Measurements from ENCODE around the gene APIP.
"Not testable (repeated sequence)": the region's sequence is repeated elsewhere in the genome, so short reads cannot be mapped to it uniquely, and the experiment has no call there.

APIP gene

DNA sequence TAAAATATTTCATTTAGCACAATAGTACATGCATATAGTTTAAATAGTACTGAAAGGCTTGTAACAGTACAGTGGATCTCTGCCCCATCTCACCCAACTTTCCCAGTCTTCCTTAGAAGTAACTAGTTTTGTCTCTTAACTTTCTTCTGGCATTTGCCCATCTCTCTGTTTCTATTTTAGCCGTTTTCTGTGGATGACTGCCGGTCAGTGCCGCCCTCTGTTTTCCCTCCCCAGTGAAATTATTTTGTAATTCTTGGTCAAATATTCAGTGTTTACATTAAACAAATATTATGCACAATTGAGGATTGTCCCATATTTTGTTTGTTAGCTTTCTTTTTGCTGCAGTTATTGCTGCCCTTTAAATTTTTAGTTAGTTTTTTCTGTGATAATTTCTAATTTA, 8.5 kb upstream of the APIP start:
- DNase-seq = no peak

- DNase-seq = no peak
Measured at GRCh38 chr11:34921156-34921555, 5.0 kb upstream of the APIP start.

- no peak for DNase-seq
Measured at GRCh38 chr11:34916843-34917770, 928 bp upstream of the APIP start.

DNA sequence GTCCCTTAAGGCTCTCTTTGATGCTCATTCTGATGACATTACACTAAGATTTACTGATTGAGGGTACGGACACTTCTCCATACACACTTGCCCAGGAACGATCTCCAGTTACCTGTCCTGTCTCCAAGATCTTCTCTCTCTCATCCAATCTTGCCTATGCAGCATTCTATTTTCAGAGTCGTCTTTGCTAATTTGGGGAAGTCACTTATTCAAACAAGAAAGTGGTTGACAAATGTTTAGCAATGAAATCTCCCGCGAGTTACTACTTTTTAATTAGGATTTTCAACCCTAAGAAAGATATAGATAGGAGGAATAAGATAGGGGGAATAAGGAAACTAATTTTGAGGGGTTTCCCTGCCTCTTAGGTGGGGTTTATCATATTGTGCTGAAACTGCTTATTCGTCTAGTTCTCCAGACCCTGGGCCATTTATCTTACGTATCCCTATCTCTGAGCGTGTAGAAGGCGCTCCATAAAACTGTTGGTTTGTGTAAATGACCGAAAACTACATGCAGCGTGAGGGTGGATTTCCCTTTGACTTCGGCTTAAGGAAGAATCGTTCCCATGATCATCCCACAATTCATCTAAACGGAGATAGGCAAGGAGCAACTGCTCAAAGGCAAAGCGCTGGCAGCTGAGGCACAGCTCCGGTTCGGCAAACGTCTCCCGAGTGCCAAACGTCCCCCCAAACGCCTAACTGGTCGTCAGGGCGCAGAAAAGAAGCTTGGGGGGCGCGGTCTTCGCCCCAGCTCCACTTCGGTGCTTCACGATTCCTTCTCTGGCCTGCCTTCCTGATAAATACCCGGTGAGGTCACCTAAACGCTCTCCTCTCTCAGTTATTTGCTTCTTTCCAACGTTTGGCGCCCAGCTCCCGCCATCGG, 804 bp downstream of the APIP start:
- no peak for DNase-seq

DNA sequence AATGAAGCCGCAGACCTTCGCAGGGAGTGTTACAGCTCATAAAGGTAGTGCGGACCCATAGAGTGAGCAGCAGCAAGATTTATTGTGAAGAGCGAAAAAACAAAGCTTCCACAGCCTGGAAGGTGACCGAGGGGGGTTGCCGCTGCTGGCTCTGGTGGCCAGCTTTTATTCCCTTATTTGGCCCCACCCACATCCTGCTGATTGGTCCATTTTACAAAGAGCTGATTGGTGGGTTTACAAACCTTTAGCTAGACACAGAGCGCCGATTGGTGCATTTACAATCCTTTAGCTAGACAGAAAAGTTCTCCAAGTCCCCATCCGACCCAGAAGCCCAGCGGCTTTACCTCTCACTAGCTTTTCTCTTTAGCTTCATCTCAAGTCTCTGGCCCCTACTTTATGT, 2.6 kb downstream of the APIP start:
- not testable (repeated sequence) for DNase-seq

GRCh38 chr11:34911676-34912075, 4.5 kb downstream of the APIP start:
- no peak for DNase-seq

DNA sequence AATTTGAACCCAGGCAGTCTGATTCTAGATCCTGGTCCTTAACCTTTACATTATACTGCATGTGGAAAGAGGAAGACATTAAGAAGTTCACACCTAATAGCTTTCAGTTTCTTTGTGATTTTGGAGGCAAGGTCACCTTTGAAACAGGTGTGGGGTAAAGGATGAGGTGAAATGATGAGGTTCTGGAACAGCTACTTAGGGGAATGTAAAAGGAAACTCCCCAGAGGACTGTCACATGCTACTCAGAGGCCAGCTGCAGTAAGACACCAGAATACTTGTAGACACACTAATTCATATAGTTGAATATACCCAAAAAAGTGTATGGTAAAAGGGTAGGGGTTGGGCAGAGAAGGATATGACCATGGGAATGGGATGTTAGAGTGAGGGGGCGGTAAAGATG, 5.4 kb downstream of the APIP start:
- DNase-seq = no peak

DNA sequence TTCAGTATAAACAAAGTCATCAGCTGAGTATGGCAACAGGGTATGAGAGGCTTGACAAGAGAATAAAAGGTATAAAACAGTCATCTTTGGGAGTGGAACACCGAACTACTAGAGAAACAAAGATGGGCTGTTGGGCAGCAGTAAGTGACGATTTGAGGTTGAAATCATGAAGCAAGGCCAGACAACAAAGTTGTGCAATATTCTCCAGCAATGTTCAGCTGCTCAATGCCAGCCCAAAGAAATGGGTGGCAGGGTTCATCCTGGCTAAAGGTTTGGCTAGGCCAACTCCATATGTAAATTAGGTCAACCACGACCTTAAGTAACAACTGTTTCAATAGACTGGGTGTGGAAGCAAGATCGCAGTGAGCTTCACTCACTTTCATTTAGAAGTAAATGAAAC, 6.2 kb downstream of the APIP start:
- DNase-seq = no peak

DNA sequence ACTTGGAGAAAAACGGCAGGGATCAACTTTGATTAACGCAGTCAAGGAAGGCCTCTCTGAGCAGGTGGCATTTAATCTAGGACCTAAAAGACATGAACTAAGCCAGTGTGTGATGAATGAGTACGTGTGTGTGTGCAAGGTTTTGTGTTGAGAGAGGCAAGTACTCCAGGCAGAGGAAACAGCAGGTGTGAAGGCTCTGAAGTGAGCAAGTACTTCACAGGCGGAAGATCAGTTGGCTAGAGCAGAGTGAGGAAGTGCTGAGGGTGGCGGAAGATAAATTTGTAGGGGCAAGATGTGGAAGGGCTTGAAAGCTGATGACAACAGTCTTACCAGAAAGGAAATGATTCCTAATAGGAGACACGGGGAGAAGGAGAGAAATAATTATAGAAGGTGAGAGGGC, 6.8 kb downstream of the APIP start:
- no peak for DNase-seq

DNA sequence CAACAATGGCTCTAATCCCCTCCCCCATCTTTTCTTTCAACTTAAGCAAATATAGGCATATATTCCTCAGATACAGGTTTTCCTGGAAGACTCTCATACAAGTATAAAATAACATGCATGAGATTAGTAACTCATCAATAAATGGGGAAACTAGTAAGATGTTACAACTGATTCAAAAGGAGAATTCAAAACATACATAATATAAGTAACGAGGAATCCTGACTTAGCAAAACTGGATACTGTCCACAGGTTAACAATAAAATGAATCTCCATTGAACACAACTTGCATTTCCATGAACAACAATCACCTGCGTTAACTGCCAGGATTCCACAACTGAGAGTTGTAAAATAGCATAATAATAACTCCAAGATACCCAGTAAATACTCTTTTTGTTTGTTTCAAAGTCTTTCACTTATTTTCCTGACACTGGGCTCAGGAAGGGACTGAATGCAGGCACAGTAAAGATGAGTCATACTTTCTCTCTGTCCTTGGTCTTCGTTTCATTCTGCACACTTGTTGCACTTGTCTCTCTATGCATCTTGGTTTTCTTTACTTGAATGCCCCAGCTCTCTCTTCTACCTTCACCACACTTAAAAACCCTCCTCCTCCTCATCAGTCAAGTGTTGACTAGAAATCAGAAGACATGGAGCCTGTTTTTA, 8.1 kb downstream of the APIP start:
- DNase-seq = no peak

- DNase-seq = no peak
Measured at GRCh38 chr11:34905666-34906065, 10.5 kb downstream of the APIP start.

DNA sequence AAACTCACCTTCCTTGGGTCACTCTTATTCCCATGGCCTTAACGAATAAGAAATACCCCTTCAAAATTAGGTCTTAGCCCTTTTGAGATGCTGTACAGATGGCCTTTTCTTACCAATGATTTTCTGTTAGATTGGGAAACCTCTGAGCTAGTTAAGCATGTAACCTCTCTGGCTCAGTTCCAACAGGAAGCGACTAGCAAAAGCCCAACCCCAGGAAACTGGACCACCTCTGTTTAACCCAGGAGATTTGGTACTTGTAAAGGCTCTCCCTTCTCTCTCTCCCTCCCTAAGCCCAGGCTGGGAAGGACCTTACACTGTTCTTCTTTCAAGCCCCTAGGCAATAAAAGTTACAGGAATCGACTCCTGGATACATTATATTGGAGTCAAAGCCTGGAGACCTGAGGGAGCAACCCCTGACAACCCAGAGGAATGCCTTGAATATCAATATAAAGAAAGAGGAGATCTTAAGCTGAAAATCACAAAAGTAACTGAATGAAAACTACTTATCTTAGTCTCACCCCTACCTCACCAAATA, 11.7 kb downstream of the APIP start:
- DNase-seq = no peak

DNA sequence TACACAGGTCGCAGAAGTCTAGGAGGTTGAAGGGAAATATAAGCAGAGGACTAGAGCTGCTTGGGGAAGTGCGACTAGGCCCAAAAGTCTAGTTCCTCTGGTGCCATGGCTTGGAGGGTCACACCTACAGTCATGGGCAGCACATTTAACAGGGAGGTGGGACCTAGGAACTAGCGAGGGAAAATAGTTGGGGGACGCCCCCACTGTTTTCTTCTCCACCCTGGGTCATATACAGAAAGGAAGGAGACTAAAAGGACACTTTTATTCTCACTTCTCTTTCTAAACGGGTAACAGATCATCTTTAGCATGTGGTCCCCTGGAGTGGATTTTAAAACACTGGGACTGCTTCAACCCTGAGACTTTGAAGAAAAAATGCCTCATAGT, 16.6 kb downstream of the APIP start:
- DNase-seq = no peak

DNA sequence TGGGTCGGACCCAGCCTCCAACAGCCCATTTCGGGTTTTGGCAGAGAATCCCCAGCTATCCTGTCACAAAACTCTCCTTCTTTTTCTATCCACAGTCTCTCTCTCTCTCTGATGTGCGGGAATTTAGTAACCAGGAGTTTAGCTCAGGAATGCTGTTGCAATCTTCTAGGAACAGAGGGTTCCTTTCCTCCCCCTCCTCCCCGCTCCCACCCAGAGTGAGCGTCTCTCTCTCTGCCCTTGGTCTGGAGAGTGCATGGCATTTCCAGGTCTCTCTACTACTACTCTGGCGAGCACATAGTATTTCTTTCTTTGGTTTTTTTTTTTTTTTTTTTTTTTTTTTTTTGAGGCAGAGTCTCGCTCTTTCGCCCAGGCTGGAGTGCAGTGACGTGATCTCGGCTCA, 17.7 kb downstream of the APIP start:
- no peak for DNase-seq

DNA sequence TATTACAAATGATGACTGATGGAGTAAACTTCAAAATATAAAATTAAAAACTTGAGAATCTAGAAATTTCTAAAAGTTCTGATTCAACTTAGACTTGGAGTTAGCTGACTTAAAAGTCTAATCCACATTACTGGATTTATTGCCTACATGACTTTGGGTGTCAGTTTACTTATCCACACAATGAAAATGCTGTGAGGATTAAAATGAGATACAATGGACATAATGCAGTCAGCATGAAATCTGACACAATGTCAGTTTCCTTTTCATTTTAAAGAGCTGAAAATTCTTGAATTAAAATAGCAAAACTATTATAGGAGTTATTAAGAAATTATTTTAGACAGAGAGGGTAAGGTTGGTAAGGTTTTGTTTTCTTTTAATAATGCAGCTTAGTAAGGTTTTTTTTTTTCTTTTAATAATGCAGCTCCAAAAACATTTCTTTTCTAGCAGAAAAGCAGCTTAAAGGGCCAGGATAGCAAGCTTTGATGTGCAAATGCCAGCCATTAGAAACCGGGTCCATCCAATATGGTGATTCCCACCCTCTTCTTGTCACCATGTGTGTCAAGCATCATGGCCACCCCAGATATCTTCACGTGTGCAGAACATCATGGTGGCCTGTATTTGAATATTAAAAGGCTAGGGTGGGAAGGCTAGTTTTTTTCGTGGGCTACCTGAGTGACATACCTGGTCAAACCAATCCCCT, 18.9 kb downstream of the APIP start:
- DNase-seq = no peak

DNA sequence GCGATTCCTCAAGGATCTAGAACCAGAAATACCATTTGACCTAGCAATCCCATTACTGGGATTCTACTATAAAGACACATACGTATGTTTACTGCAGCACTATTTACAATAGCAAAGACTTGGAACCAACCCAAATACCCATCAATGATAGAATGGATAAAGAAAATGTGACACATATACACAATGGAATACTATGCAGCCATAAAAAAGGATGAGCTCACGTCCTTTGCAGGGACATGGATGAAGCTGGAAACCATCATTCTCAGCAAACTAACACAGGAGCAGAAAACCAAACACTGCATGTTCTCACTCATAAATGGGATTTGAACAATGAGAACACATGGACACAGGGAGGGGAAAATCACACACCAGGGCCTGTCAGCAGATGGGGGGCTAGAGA, 20.0 kb downstream of the APIP start:
- not testable (repeated sequence) for DNase-seq

- DNase-seq = no peak
Measured at GRCh38 chr11:34893416-34893815, 22.8 kb downstream of the APIP start.

- no peak for DNase-seq
Measured at GRCh38 chr11:34891611-34892010, 24.6 kb downstream of the APIP start.

GRCh38 chr11:34890812-34891211, 25.4 kb downstream of the APIP start:
- DNase-seq = no peak

DNA sequence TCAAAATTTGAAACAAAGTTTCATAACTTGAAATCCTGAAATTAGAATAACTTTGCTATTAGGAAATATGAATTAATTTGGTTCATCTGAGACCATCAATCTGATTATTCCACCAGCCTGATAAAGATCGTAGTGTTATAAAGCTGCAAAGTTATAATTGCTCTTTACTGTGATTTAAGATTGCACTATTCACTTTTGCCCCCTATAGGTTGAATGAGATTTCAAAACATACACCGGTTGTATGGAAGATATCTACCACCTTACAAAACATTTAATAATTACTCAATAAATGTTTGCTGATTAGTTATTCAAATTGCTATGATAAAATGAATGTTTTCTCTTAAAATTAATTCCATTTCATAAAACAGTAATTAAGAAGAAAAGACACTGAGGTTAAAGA, 26.1 kb downstream of the APIP start:
- DNase-seq = no peak

DNA sequence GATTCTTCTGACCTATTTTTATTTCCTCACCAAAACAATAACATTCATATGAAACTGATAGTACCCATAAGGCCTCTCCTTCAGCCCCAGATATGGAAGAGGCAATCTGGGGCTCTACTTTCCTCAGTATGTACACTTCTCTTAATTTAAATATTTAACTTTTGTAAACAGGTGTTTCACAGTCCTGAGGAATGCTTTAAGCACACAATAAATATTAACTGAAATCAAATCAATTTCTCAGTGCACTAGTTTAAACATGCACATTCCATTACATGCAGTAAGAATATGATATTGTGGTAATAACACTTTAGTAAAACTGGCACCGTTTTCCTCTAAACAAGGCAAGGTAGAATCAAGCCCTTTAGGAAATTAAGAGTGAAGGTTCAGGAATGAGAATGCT, 28.9 kb downstream of the APIP start:
- no peak for DNase-seq

GRCh38 chr11:34886609-34887008, 29.6 kb downstream of the APIP start:
- no peak for DNase-seq

GRCh38 chr11:34881900-34882299, 34.3 kb downstream of the APIP start:
- DNase-seq = no peak
